ENCODE measurements around the gene OTUD7B. TPM values are rescaled to one million over a fixed set of nuclear protein-coding genes. Genes with fewer than 3 reads are reported as not detected.

OTUD7B gene
- total and polyA plus RNA-seq, 9 of the 15 experiments (the other 6 are each of a cell fraction or from before 2014, with no cell fraction given): 0.96 to 18.8 (median 7.4) TPM

GRCh38 chr1:149888247-149888998 is 122.1 kb downstream of the OTUD7B start (continued):
- TF ChIP-seq, protein P1, sequence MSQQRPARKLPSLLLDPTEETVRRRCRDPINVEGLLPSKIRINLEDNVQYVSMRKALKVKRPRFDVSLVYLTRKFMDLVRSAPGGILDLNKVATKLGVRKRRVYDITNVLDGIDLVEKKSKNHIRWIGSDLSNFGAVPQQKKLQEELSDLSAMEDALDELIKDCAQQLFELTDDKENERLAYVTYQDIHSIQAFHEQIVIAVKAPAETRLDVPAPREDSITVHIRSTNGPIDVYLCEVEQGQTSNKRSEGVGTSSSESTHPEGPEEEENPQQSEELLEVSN (IDR thresholded peaks at IDR 0.05; ENCODE audit: borderline replicate concordance in 1 of 2, extremely low read depth in 1 of 2, insufficient read depth in 1 of 2, insufficient read length in 1 of 2, low read depth in 1 of 2, low read length in 1 of 2, poor library complexity in 1 of 2, severe bottlenecking in 1 of 2): no peak
- TF ChIP-seq ID3 (CRISPR knock-in tag; IDR thresholded peaks at IDR 0.05) (no peak), ID3 (tag; IDR thresholded peaks at IDR 0.05) (no peak), ZNF583 (CRISPR knock-in tag; IDR thresholded peaks at IDR 0.05) (no peak), TCFL5 (CRISPR knock-in tag; conservative IDR thresholded peaks at IDR 0.05) (peak; percentile 25; the same call in 1 of the 2 replicates), FOXA1 (IDR thresholded peaks at IDR 0.05; ENCODE audit: borderline replicate concordance) (no peak), SMARCE1 (IDR thresholded peaks at IDR 0.05) (no peak), NR3C1 (CRISPR knock-in tag; IDR thresholded peaks at IDR 0.05) (no peak), TRIM25 (IDR thresholded peaks at IDR 0.05; ENCODE audit: borderline replicate concordance) (peak; percentile 65; the same call in 1 of the 2 replicates), HCFC1 (IDR thresholded peaks at IDR 0.05; ENCODE audit: low read depth, low read length) (no peak), RBM15 (IDR thresholded peaks at IDR 0.05; ENCODE audit: insufficient read depth, low read length) (no peak), ZEB2 (IDR thresholded peaks at IDR 0.05) (peak; percentile 23; the same call in 1 of the 2 replicates), HMGN3 (IDR thresholded peaks at IDR 0.05; ENCODE audit: borderline replicate concordance, extremely low read depth, insufficient read length, low read depth, low read length) (no peak), PRMT5 (CRISPR knock-in tag; IDR thresholded peaks at IDR 0.05) (no peak), BCOR (IDR thresholded peaks at IDR 0.05) (no peak), ZNF699 (CRISPR knock-in tag; IDR thresholded peaks at IDR 0.05; ENCODE audit: insufficient replicate concordance) (no peak), BMI1 (IDR thresholded peaks at IDR 0.05; ENCODE audit: low read length) (no peak), HEY1 (CRISPR knock-in tag; IDR thresholded peaks at IDR 0.05; ENCODE audit: borderline replicate concordance) (no peak; the same call in 1 of the 2 replicates), PHTF2 (CRISPR knock-in tag; IDR thresholded peaks at IDR 0.05) (no peak), TAF7 (tag; IDR thresholded peaks at IDR 0.05) (peak; percentile 87), TCF7 (IDR thresholded peaks at IDR 0.05; ENCODE audit: borderline replicate concordance) (no peak), HDAC2 (IDR thresholded peaks at IDR 0.05) (0 out of 2 replicates have a peak, but pooled peaks have one; percentile 35)
- TF ChIP-seq, protein P2, sequence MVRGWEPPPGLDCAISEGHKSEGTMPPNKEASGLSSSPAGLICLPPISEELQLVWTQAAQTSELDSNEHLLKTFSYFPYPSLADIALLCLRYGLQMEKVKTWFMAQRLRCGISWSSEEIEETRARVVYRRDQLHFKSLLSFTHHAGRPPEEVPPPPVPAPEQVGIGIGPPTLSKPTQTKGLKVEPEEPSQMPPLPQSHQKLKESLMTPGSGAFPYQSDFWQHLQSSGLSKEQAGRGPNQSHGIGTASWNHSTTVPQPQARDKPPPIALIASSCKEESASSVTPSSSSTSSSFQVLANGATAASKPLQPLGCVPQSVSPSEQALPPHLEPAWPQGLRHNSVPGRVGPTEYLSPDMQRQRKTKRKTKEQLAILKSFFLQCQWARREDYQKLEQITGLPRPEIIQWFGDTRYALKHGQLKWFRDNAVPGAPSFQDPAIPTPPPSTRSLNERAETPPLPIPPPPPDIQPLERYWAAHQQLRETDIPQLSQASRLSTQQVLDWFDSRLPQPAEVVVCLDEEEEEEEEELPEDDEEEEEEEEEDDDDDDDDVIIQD (CRISPR knock-in tag; IDR thresholded peaks at IDR 0.05): no peak
- TF ChIP-seq, protein P3, sequence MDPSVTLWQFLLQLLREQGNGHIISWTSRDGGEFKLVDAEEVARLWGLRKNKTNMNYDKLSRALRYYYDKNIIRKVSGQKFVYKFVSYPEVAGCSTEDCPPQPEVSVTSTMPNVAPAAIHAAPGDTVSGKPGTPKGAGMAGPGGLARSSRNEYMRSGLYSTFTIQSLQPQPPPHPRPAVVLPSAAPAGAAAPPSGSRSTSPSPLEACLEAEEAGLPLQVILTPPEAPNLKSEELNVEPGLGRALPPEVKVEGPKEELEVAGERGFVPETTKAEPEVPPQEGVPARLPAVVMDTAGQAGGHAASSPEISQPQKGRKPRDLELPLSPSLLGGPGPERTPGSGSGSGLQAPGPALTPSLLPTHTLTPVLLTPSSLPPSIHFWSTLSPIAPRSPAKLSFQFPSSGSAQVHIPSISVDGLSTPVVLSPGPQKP (CRISPR knock-in tag; IDR thresholded peaks at IDR 0.05): no peak

Measured in K562 (cell line).